Stimulated activated CD4-positive, alpha-beta T cell treated with anti-CD3 and anti-CD28 coated beads, Interleukin-1b, Interleukin-23, amount 100 ng/mL, for 4 hours (primary cell): Measurements from ENCODE around the gene GATB.

Experiments
- DNase-seq, 2 donors: peaks; one replicate each; pipeline ENCODE4 v3.0.0-alpha.2; 2020; ENCODE audit warnings: low read depth in 2 of 2

GATB gene

GRCh38 chr4:151653548-151653918 is 107.3 kb downstream of the GATB start:
- DNase-seq, result no peak

- no peak for DNase-seq
Measured at GRCh38 chr4:151652841-151653547, 107.8 kb downstream of the GATB start.

- no peak for DNase-seq
Measured at GRCh38 chr4:151651496-151651895, 109.3 kb downstream of the GATB start.

DNA sequence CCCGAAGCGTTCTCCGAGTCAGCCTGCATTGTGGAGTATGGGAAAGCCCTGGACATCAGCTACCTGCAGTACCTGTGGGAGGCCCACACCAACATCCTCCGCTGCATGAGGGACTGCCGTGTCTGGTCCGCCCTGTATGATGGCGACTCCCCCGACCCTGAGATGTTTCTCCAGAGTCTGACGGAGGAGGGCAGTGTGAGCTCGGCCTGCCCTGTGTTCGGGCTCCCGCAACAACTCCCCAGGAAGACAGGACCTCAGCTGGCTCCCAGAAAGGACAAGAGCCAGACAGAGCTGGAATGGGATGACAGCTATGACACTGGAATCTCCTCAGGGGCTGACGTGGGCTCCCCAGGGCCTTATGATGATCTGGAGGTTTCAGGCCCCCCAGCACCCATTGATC is 111.3 kb downstream of the GATB start:
- no peak for DNase-seq

GRCh38 chr4:151646322-151646721 is 114.5 kb downstream of the GATB start:
- no peak for DNase-seq

GRCh38 chr4:151644622-151645021 is 116.2 kb downstream of the GATB start:
- no peak for DNase-seq

GRCh38 chr4:151643564-151643963 is 117.2 kb downstream of the GATB start:
- DNase-seq, result no peak

GRCh38 chr4:151641983-151642382 is 118.8 kb downstream of the GATB start:
- no peak for DNase-seq

GRCh38 chr4:151641167-151641566 is 119.6 kb downstream of the GATB start:
- no peak for DNase-seq

DNA sequence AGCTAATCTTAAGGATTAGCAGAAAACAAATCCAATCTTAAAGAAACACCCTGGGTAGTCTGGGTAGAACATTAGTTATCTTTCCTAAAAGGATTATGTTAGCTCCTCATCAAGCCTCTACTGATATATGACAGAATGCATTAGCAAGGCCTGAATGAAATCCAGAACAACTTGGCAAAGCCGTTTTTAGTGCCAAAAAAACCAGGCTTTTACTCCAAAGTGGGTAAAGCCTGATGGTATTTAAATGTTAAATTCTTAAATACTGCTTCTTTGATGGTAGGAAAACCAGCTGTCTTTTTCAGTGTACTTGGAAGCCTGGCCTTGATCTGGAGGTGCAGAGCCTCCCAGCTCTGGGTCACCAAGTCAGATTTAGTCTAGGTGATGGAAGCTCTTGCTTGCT is 120.4 kb downstream of the GATB start:
- DNase-seq, result no peak

DNA sequence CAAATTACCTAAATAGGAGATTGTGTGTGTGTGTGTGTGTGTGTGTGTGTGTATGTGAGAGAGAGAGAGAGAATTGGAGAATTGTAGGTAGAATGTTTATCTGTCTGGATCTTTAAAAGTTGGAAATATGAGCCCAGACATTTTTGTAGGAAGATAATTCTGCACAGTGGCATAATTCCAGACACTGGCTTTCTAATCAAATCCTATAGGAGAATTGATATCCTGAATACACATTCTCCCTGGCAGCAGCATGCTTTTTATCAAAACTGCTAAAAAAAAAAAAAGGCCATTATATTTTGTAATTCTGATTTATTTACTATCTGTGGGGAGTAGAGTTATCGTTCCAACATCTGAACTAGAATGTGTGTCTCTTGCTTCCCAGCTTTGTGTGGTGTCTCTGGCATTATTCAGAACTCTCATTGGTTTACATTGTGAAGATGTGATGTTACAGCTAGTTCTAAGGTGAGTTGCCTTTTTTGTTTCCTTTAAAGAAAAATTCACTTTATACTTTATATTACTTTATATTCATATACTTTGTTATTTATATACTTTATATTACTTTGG is 122.4 kb downstream of the GATB start:
- no peak for DNase-seq

- DNase-seq, result no peak
Measured at GRCh38 chr4:151631349-151631748, 129.5 kb downstream of the GATB start.

- DNase-seq, result no peak
Measured at GRCh38 chr4:151629097-151629783, 131.6 kb downstream of the GATB start.

- no peak for DNase-seq
Measured at GRCh38 chr4:151628001-151628608, 132.7 kb downstream of the GATB start.

DNA sequence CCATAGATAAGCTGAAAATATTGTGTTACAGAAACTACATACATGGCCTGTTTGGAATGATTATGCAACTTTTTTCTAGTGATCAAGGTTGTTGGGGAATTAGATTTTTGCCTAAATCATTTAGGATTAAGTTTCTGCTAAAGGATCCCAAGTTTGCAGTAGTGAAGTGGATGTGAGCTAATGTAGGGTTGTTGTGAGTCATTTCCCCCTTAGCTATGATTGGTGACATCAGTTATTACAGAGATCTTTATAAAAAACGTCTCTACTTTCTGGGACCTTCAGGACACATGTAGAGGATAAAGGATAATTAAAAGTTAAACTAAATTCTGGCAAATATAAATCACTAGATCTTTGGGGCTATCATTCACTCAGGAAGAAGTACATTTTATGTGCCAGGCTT is 133.3 kb downstream of the GATB start:
- no peak for DNase-seq

- DNase-seq, result no peak
Measured at GRCh38 chr4:151626751-151627150, 134.1 kb downstream of the GATB start.

GRCh38 chr4:151626228-151626627 is 134.6 kb downstream of the GATB start:
- DNase-seq, result no peak

DNA sequence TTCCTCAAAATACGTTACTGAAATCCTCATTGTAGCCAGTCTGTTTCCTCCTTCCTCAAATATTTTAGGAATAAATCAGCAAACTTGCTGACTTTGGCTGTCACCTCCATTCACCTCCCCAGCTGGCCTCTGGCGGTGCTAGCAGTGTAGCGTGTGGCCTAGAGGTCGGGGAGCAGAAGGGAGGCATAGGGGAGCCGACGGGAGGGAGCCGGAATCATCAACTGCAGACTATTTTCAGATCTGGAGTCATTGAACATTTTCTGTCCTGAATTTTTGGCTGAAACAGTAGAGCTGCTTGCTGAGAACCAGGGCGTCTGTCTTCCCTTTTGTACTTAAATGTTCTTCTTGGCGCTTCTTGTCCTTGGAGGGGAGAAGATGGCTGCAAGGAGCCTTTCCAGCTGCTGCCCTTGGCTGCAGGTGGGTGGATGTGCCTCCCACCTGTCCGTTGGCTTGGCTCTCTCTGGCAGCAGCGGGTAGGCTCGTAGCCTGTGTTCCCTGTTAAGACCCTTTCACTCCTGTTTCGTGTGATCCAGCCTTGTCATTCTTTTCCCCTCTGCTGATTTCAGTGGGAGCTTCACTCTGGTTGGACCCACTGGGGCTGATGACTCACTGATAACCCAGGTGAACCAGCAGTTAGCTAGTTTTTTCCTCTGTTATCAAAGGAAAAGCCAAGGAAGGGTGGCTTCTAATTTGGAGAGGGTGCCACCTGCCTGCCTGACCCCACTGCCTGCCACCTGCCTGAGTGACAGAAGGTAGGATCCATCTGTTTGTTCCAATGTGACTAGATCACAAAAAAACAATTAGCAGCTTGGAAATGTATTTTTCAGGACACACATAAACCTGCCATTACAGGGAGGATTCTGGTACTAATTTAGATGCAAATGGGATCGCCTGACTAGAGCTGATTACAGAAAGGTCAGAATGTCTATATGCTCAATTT is 135.9 kb downstream of the GATB start:
- no peak for DNase-seq
